ENCODE results near the gene PUM2.

- TF ChIP-seq, protein P1, sequence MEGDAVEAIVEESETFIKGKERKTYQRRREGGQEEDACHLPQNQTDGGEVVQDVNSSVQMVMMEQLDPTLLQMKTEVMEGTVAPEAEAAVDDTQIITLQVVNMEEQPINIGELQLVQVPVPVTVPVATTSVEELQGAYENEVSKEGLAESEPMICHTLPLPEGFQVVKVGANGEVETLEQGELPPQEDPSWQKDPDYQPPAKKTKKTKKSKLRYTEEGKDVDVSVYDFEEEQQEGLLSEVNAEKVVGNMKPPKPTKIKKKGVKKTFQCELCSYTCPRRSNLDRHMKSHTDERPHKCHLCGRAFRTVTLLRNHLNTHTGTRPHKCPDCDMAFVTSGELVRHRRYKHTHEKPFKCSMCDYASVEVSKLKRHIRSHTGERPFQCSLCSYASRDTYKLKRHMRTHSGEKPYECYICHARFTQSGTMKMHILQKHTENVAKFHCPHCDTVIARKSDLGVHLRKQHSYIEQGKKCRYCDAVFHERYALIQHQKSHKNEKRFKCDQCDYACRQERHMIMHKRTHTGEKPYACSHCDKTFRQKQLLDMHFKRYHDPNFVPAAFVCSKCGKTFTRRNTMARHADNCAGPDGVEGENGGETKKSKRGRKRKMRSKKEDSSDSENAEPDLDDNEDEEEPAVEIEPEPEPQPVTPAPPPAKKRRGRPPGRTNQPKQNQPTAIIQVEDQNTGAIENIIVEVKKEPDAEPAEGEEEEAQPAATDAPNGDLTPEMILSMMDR (IDR thresholded peaks at IDR 0.05; ENCODE audit: low read depth, low read length, missing input control), result no peak
- no peak for TF ChIP-seq TAF1 (conservative IDR thresholded peaks at IDR 0.05)
- no peak for TF ChIP-seq REST (IDR thresholded peaks at IDR 0.05)
- no peak for TF ChIP-seq JUND (IDR thresholded peaks at IDR 0.05)
Measured at GRCh38 chr2:20250436-20250835, 100.2 kb downstream of the PUM2 start.

Data from liver (tissue), 3 donors.